HK-2 (cell line): ENCODE measurements around the gene LPA.
"Not testable (repeated sequence)": the region's sequence is repeated elsewhere in the genome, so short reads cannot be mapped to it uniquely, and the experiment has no call there.

Experiments used
- DNase-seq: peaks from one replicate; pipeline ENCODE4 v3.0.0-alpha.2; 2018; ENCODE audit not compliant: unreplicated experiment

LPA gene, protein sequence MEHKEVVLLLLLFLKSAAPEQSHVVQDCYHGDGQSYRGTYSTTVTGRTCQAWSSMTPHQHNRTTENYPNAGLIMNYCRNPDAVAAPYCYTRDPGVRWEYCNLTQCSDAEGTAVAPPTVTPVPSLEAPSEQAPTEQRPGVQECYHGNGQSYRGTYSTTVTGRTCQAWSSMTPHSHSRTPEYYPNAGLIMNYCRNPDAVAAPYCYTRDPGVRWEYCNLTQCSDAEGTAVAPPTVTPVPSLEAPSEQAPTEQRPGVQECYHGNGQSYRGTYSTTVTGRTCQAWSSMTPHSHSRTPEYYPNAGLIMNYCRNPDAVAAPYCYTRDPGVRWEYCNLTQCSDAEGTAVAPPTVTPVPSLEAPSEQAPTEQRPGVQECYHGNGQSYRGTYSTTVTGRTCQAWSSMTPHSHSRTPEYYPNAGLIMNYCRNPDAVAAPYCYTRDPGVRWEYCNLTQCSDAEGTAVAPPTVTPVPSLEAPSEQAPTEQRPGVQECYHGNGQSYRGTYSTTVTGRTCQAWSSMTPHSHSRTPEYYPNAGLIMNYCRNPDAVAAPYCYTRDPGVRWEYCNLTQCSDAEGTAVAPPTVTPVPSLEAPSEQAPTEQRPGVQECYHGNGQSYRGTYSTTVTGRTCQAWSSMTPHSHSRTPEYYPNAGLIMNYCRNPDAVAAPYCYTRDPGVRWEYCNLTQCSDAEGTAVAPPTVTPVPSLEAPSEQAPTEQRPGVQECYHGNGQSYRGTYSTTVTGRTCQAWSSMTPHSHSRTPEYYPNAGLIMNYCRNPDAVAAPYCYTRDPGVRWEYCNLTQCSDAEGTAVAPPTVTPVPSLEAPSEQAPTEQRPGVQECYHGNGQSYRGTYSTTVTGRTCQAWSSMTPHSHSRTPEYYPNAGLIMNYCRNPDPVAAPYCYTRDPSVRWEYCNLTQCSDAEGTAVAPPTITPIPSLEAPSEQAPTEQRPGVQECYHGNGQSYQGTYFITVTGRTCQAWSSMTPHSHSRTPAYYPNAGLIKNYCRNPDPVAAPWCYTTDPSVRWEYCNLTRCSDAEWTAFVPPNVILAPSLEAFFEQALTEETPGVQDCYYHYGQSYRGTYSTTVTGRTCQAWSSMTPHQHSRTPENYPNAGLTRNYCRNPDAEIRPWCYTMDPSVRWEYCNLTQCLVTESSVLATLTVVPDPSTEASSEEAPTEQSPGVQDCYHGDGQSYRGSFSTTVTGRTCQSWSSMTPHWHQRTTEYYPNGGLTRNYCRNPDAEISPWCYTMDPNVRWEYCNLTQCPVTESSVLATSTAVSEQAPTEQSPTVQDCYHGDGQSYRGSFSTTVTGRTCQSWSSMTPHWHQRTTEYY (N-terminal part only)

DNA sequence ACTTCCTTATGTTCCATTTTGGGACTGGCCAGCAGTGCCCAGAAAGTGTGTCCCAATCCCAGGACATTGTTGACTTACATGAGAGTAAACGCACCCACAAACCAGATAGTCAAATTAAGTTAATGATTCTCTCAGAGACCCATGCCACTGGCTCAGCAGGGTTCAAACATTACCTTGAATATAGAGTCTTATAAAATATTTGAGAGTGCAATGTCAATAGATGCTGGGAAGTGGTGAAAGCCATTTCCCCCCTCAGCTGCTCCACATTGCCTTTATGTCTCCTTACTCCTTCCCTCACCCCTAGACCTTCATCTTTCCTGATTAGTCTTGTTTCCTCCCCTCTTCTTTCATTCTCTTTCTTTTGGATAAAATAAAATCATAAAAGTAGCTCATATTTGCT, at the start of gene LPA:
TSS of gene LPA (minus strand) at position 78 of the 400 bp plus-strand sequence. CDS start at position 17, 61 bp downstream.
- DNase-seq = not testable (repeated sequence)

- not testable (repeated sequence) for DNase-seq
Measured at GRCh38 chr6:160708993-160709392, 44.9 kb upstream of the LPA start.

GRCh38 chr6:160704688-160705087, 40.6 kb upstream of the LPA start:
- not testable (repeated sequence) for DNase-seq

- not testable (repeated sequence) for DNase-seq
Measured at GRCh38 chr6:160701918-160702680, 38.0 kb upstream of the LPA start, which contains the start of gene PLG. Gene PLG (plus strand): TSS chr6:160702244. CDS start chr6:160702305, 61 bp downstream.

DNA sequence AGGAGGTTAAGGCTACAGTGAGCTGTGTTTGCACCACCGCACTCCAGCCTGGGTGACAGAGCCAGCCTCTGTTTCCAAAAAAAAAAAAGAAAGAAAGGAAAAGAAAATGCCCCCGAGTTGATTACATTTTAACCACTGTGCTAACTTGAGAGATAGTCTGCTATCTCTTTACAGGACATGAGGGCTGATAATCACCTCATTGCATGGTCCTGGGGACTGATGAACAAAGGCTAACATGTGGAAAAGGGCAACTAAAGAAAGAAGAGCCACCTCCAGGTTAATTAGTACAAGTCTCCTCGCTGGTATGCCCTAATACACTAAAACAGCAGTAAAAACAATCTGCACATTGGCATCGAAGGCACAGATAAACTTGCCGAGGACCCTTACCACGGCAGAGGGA, 33.8 kb upstream of the LPA start:
- no peak for DNase-seq

DNA sequence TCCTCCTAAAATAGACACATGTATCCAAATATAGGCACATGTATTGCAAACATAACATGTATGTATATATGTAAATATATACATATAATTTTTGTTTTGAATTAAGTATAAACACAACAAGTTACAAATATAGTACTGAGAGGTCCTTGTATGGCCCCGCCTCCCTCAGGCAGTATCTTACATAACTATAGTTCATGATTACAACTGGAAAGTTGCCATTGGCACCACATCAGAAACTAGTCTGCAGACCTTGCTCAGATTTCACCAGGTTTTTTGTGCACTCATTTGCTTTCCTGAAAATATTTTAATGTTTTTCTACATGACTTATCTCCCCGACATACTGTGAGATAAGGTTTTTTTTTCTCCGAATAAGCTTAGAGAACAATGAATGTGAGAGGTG, 32.8 kb upstream of the LPA start:
- not testable (repeated sequence) for DNase-seq

- DNase-seq = not testable (repeated sequence)
Measured at GRCh38 chr6:160695622-160696021, 31.5 kb upstream of the LPA start.

- not testable (repeated sequence) for DNase-seq
Measured at GRCh38 chr6:160695025-160695424, 30.9 kb upstream of the LPA start.

- DNase-seq = no peak
Measured at GRCh38 chr6:160692369-160692959, 28.4 kb upstream of the LPA start.

- DNase-seq = no peak
Measured at GRCh38 chr6:160691617-160692016, 27.5 kb upstream of the LPA start.

DNA sequence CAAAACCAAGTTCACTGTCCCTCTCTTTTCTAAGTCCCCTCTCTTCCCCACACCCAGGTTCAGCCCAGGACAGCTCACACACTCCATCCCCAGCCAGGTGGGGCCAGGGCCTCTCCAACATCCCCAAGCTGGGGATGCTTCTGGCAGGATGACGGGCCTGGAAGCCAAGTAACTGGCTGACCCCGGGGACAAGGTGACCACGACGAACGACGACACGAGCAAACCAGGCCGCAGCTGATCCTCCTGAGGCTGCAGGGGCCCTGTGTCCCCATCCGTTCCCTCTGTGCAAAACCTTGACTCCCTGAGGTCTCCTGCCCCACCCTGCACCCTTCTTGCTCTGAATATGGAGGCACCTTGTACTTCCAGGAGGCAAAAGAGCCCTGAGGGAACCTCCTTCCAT, 26.4 kb upstream of the LPA start:
- DNase-seq = no peak

- DNase-seq = no peak
Measured at GRCh38 chr6:160685762-160686450, 21.8 kb upstream of the LPA start.

DNA sequence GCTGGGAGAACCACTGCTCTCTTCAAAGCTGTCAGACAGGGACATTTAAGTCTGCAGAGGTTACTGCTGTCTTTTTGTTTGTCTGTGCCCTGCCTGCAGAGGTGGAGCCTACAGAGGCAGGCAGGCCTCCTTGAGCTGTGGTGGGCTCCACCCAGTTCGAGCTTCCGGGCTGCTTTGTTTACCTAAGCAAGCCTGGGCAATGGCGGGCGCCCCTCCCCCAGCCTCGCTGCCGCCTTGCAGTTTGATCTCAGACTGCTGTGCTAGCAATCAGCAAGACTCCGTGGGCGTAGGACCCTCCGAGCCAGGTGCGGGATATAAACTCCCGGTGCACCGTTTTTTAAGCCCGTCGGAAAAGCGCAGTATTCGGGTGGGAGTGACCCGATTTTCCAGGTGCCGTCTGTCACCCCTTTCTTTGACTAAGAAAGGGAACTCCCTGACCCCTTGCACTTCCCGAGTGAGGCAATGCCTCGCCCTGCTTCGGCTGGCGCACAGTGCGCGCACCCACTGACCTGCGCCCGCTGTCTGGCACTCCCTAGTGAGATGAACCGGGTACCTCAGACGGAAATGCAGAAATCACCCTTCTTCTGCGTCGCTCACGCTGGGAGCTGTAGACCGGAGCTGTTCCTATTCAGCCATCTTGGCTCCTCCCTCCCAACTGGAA, 21.2 kb upstream of the LPA start:
- not testable (repeated sequence) for DNase-seq

GRCh38 chr6:160679402-160679769, 15.3 kb upstream of the LPA start:
- no peak for DNase-seq

GRCh38 chr6:160678744-160679401, 14.8 kb upstream of the LPA start:
- no peak for DNase-seq

- DNase-seq = no peak
Measured at GRCh38 chr6:160678230-160678629, 14.2 kb upstream of the LPA start.

GRCh38 chr6:160676418-160676817, 12.3 kb upstream of the LPA start:
- not testable (repeated sequence) for DNase-seq

GRCh38 chr6:160668589-160668988, 4.5 kb upstream of the LPA start:
- no peak for DNase-seq
